Activated CD4-positive, CD25-positive, alpha-beta regulatory T cell treated with anti-CD3 and anti-CD28 coated beads, Interleukin-2, amount 50 U/mL, for 24 hours (primary cell): Measurements from ENCODE around the gene ATL1.

ENCODE experiments used
- ATAC-seq, 2 donors: fragments of 150-1000 bp; cut with Tn5 transposase; one replicate each; pipeline ENCODE4 v1.10.0; 2021; ENCODE audit warnings: mild to moderate bottlenecking in 1 of 2, moderate library complexity in 1 of 2

ATL1 gene

DNA sequence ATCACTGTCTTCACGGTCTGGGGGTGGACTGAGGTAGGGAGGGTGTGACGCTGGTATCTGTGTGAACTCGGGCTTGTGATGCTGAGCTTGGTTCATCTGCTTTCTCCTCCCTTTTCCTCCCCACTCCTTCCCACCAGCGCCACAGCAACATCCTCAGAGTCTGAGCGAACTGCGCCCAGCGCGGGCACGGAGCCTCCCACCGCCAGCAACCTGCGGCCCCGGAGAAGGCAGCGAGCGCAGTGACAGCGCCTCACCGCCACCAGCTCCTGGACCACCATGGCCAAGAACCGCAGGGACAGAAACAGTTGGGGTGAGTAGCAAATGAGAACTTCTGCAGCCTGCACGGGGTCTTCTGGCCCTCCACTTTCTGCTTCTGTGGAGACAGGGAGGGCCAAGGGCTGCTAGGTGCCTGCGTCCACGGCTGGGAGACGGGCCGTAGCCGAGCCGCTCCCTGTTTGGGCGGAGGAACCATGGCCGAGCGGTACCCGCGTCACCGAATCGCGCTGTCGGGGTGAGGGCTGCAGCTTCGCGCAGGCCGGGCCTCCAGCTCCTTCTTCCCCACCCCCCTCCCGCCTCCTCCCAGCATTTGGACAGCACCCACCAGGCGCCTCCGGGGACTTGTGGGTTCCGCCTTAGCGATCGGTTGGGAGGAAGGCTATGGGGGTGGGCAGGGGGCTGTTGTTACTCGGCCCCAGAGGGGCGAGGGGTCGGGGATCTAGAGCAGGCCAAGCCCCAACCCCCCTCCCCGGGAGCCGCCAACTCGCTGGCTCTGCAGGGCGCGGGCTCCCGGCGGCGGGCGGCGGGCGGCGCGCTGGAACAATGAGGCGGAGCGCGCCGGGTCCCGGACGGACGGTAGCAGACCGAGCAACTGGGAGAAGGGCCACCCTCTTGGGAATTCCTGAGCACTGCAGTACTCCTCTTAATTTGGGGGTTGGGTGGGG is at the start of gene ATL1:
ATL1 (plus strand) TSS at position 156 of the 941 bp plus-strand sequence; CDS start at position 277, 121 bp downstream.
- ATAC-seq: peak; percentile 63 to 72

DNA sequence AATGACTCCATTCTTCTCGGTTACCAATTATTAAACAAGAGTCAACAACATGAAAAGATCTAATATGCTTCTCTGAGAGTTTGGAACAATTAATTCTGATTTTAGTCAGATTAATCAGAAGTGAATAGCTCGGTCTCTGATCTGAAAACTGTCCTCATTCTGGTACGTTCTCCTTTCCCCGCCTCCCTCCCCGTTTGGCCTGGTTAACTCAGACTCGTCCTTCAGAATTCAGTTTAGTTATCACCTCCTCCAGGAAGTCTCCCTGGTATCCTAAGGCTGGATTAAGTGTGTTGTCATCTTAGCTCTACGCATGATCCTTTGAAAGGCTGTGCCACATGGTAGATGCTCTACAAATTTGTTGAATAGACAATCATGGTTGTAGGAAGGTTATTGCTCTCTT is 49.8 kb upstream of the ATL1 start:
- ATAC-seq: no peak

DNA sequence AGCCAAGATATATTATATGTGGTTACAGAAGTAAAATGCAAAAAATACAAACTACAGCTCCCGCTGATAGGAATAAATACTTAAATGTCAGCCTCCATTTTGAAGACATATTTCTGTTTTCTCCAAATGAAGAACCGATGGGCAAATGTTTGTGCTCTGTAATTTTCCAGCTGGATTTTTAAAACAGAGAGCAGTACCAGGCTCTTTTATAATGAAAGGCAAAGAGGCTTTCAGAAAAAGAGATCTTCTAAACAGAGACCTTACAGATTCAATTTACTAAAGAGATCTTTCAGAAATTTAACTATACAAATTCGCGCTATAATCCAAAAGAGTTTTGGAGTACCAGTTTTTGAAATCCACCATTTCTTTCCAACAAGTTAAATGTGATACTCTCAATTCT is 47.5 kb upstream of the ATL1 start:
- no peak for ATAC-seq

DNA sequence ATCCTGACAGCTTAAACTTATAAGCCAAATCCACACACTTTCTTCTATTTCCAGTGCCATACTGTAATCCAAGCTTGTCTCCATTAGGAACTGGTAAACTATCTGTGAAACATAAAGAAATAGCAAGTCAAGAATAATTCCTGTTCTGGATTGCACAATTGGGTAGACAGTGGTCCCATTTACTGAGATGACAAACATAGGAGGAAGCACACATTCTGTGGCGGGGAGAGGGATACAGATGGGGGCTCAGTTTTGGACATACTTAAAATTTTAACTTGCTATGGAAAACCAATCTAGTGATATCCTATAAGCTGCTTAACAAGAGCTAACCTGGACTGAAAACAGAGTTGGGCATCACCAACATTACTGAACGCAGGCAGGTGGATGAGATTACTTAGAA is 43.9 kb upstream of the ATL1 start:
- ATAC-seq: no peak

DNA sequence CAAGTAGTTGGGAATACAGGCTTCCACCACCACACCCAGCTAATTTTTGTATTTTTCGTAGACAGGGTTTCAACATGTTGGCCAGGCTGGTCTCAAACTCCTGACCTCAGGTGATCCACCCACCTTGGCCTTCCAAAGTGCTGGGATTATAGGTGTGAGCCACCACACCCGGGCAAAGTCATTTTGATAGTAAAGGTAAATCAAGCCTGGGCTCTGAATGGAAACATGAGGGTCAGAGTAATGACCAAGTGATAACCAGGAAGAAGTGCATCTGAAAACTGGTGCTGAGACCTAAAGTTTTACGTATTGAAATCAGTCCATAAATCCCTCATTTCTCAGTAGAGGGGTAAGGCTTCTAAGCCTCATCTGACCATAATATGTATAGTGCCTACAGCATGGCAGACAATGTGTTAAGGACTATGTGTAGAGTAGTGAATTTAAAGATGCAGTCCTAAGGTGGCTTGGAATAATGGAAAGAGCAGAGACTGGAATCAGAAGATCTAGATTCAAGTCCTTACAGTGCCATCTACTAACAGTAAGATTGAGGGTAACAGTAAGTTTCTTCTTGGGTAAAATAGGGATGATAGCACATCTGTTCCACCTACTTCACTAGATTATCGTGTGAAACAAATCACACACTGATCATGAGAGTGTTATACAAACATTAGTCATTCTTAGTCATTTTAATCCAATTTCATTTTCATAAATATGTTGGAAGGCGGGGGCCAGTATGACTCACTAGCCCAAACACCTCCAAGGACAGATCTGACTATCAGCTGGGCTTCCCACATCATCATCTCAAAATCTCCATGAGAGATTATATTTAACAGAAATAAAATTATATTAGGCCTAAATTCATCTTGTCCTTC is 38.8 kb upstream of the ATL1 start:
- peak; percentile 80 to 81 for ATAC-seq

DNA sequence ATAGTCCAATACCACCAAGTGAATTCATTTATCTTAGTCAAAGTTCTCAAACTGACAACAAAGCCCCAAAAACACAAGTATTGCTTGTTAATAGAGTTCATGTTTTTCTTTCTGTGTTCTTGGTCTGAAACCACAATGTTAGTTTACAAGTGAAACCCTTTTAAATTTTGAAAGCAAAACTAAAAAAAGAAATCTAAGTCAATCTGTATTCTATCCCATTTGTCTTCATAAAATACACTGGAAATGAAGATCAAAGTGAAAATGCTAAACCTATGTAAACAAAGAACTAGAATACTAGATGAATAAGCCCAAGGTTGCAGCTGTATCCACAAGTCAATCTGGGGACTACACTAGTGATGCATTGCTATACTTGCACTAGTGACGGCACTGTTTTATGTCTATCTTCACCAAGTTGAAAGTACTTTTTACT is 38.0 kb upstream of the ATL1 start:
- peak; percentile 78 to 79 for ATAC-seq

DNA sequence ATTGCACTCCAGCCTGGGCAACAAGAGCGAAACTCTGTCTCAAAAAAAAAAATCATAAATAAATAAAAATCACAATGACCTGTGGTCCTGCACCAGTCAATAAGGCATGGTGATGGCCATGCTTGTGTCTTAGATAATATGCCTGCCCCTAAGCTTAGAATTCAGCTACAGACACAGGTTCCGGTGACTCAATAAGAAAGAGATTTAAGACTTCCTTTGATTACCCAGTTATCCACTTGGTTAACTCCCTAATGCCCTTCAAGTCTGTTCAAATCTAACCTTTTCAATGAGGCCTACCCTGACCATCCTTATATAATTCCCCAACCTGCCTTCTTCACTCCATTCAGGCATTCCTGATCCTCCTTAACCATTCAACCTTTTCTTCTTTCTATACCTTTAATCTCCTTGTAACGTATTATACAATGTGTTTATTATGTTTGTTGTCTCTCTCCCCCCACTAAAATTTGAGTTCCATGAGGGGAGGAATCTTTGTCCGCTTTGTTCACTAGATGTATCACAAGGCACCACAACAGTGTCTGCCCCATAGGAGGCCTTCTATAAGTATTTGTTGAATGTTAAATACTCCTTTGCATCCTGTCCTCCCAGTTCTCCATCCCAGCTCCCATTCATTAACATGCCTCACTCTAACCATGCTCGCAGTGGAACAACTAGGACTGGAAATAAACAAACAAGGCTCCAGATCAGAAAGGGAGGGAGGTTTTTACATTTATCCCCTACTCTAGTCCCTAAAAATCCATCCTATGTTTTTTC is 36.5 kb upstream of the ATL1 start:
- no peak for ATAC-seq

DNA sequence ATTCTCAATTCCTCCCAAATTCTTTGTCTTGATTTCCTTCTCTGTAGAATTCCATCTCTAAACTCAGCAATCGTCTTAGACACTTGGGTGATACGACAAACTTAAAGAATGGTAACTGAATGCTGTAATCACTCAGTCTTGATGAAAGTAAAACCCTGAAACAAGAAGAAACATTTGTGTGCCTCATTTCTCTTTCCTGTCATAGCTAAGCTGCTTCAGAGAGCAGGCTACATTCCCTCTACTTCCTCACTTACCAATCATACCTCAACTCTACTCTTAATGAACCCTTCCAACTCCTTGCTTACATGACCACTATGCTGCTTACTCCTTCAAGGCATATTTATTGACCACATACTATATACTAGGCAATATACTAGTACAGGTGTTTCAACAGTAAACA is 35.9 kb upstream of the ATL1 start:
- peak in 1 of 2 donors; percentile 3 for ATAC-seq

DNA sequence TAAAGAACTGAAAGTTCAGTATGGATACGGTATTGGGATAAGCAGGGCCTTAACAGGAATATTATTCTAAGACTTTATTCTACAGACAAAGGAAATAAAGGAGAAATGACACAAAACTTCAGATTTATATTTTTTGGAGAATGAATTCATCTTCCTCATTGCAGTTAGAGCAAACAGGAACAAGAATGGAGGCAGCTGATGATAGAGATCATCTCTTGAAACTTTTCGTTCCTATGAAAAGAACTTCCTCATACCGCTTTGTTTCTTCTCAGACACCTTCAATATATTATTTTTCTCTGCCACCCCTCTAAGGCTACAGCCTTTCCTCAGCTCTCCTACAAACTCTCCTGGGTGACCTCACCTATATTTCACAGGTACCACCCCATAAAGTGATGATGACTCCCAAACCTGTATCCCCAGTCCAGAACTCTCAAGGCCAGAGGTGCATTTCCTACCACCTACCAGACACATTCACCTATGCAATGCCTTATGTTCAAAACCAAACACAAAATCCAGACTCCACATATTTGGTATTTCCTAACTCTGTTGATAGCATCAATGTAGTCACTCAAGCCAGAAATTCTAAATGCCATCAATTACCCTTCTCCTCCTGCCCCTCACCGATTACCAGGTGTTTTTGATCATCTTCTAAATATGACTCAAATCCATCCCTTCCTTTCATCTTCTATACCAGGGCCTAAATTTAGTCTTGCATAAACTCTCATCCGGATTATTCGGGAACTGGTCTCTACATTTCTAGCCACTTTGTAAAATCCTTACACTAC is 35.0 kb upstream of the ATL1 start:
- no peak for ATAC-seq

DNA sequence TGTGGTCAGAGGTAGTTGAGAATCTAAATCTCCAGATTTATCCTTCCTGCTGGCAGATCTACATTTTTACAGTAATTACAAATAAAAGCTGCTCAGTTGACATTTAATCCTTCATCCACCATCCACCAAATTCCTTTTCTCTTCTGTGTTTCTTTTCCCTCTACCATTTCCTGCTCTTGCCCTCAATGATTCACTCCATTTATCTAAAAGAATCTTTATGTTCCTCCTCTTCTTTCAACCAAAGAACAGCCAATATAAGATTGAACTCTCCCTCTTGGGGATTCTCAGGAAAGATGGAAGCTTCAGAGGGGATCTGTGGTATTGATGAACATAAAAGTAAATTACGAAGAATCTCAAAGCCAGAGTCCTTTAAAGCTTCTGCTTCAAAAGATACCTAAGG is 31.9 kb upstream of the ATL1 start:
- no peak for ATAC-seq

DNA sequence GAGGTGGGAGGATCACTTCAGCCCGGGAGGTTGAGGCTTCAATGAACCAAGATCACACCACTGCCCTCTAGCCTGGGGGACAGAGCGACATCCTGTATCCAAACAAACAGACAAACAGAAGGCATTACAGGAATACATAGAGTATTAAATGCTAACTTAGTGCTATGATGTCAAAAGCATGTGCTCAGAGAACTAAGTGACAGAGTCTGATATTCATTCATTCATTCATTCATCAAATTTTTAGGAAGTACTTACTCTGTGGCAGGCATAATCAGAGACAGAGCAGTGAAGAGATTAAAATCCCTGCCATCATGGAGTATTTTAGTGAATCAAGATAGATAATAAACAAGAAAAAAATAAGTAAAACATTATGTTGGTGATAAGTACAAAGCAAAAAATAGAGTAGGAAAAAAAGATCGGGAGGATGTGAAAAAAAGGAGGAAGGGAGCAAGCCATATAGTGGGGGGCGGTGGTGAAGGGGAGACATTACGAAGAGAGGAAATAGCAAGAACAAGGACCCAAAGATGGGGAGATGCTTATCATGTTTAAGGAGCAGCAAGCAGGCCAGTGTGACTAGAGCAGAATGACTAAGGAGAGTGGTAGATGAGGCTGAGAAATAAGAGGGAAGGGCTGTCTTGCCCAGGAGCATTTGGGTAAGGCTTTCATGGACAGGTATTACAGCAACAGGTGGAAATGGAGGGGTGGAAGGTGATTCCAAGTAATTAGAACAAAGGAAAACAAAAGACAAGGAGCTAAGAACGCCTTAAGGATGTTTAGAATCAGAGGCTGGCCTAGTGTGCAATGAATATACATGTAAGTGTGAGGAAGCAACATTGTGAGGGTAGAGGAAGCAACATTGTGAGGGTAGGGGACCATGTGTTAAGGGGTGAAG is 30.4 kb upstream of the ATL1 start:
- ATAC-seq: no peak

DNA sequence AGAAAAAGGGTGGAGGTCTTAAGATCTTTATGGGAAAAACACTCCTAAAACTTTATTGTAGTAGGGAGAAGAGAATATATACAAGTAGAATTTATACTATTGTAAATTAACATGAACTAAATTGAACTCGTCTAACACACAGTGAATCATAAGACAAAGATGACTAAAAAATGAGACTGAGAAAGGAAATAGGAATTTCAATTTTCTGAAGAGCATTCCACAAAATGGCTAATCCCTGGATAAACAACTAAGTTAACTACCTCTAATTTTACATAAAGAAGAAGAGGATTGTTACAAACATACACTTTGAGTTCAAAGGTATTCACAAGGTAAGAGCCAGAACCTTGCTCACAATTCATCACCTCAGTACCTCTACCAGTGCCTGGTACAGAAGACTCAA is 29.6 kb upstream of the ATL1 start:
- no peak for ATAC-seq

DNA sequence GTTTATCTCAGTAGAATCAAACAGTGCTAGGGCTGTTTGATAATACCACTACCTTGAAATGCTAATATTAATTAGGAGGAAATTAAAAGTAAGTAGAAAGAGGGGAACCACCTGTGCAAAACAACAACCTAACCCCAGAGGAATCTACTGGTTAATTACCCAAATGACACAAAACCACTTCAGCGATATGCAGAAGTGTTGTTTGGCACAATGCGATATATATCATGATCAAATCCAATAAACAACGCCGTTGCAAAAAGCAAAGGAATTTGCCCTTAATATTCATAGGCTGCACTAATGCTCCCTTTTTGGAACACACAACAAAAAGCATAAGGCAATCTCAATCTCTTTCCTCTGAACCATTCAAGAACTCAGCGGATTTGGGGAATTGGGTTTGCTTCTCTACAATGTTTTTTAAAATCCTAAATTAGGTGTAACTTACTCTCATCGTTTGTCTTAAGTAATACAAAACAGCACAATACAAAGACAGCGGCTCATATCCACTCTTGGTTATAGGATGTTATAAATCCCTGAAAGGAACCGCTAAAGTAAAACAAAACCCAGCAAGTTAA is 29.1 kb upstream of the ATL1 start:
- ATAC-seq: no peak

DNA sequence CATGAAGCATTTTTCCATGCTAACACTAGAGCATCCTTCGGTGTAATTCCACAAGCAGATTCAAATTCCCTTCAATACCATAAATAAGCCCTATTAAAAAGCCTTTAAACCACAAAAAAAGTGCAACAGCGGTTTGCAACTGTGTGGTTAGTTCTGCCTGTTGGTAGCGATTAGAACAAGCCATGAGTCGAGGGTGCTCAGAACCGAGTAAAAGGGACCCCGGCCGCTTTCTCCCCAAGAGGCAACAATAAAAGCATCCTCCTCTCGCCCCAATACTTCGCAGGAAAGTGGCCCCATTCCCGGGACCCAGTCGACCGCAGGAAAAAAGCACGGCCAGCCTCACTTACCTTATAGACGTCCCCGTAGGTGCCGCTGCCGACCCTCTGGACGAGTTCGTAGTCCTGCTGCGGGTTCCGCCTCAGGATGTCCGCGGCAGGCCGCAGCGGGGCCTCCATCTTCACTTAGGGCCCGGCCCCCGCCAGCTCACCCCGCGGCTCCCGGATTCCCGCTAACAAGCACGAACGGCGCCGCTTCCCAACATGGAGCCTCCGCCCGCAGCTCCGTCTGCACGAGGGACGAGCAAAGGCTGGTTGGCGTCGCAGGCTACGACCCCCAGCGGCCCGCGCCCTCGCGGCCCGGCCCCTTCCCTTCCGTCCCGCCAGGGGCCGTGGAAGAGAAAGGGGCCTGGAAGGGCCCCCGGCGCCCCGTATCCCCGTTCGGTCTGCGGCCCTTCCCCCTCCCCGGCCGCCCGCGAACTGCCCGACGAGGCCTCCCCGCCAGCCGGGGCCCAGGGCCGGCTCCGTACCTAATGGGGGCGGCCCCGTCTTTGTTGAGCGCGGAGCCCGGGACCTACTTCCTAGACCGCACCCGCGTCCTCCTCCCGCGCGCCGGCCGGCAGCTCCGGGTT is 28.1 kb upstream of the ATL1 start:
- ATAC-seq: peak in 1 of 2 donors; percentile 10

DNA sequence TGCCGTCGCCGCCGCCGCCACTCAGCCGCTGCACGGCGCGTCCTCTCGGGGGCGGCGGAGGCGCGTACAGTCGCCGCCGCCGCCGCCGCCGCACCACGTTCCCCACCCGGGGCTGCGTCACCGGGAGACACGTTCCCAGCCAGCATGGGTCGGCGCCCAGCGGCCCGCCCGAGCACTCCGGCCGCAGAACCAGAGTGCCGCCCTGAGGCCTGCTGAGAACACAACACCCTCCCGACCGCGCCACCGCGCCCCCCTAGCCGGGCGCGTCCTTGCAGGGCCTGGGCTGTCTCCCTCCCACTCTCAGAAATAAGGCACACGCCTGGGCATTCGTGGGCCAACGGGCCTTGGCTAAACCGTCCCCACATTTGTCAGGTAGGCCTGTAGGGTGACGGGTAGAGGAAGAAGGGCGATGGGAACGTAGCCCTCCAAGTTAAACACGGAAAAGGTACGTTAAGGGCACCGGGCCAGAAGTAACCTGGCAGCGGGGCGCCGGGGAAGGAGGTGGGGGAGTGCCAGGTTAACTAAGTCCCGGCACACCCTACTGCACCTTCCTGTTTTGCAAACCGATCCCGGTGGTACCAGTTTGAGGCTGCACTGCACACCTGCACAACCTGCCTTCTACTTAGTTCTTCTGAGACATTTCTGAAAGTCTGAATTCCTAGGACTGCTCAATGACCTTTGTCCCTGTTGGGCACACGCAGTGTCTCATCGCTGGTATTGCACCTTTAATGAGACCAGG is 27.3 kb upstream of the ATL1 start, which contains the start of gene MAP4K5:
MAP4K5 (minus strand) TSS at position 68 of the 739 bp plus-strand sequence. CDS start 520 bp downstream, outside the sequence.
- peak; percentile 97 for ATAC-seq

DNA sequence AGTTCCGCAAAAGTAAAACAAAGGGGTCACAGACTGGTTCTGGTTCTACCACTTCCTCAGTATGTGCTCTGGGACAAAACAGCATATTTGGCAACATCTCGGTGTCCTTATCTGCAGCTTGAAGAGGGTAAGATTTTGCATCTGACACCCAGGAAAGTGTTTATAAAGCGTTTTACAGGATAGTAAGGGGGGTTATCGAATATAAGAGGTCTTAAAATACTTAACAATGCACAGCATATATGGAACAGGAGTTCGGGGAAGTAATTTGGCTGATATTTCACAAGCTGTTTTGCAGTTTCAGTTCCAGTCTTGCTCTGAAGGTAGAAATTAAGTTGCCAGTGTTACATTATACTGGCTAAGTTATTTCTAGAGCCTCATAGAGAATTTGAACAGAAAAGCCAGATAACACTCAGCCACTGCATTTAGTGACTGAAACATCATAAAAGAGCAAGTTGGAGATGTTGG is 26.7 kb upstream of the ATL1 start:
- ATAC-seq: no peak

DNA sequence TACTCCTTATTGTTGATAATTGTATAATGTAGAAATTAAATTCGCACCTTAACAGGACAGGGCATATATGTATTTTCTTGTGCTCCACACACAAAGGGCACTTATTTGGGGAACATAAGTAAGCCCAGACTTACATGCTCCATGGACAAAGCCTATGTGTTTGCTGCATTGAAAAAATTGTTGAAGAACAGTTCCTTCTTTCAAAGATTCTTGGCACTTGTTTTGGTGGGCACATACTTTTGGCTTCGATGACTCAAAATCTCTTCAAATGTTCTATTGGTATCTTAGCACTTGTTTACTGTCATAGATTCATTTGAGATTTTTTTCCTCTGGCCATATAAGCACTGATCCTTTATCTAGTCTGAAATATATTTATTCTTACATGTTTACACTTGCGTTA is 26.1 kb upstream of the ATL1 start:
- ATAC-seq: no peak

DNA sequence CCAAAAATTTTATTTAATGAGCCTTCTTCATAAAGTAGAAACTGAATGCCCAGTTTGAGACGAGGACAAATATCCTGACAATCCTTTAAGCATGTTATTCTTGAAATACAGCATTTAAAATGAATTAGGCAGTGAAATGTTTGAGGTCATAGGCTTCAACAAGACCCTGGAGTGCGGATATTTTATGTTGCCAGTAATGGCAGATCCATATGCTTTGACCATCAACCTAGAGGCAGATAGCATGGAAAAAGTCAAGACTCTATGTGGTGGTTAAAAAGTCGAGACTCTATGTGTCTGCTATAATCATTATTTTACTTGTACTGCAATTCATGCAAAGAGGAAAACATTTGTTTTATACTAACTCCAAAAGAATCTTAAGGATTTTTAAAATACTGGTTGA is 25.5 kb upstream of the ATL1 start:
- no peak for ATAC-seq
